ENCODE results near the gene UBL5.

UBL5 gene

DNA sequence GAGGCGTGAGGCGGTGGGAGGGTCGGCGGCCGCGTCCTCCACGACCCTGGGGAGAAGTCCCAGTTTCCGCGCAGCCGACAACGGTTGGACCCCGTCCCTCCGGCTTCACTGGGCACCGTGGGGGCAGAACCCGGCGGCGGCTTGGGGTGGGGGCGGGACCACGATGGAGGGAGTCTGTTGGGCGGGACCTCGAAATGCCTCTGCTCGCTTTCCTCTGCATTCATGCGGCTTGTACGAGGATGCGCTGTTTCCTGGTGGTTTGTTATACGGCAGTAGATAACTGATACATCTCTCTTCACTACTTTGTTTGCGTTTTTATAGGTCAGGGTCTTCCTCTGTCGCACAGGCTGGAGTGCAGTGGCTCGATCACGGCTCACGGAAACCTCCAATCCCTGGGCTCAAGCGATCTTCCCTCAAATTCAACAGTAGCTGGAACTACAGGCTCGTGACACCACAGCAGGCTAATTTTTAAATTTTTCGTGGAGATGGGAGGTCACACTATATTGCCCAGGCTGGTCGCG lies 34.6 kb upstream of the UBL5 start:
- Histone ChIP-seq H3K23ac (ENCODE audit: low read length) (no peak overlapping the region), H3K4ac (ENCODE audit: low read depth, low read length) (peak overlapping the region; percentile 4), H4K8ac (ENCODE audit: low read depth, low read length) (peak overlapping the region; percentile 50), H3K4me3 (ENCODE audit: low read depth, low read length) (peak overlapping the region; percentile 70), H2BK5ac (ENCODE audit: low read depth, low read length, poor library complexity) (peak overlapping the region; percentile 19), H3K9me3 (ENCODE audit: insufficient read depth, low read depth, low read length) (no peaks in the 10 kb centered on the region), H2AK5ac (ENCODE audit: low read length) (peak overlapping the region; percentile 1), H2BK12ac (ENCODE audit: low read length) (no peak overlapping the region), H3K9ac (ENCODE audit: low read length) (peak overlapping the region; percentile 2), H2AFZ (ENCODE audit: insufficient read depth, low read length, poor library complexity) (peak overlapping the region; percentile 74), H3K4me2 (ENCODE audit: low read length) (peak overlapping the region; percentile 59), H3K27me3 (ENCODE audit: insufficient read depth, low read length) (no peaks in the 10 kb centered on the region), H4K91ac (ENCODE audit: low read depth, low read length) (peak overlapping the region; percentile 67), H3K36me3 (ENCODE audit: control insufficient read depth in 1 of 2, insufficient read depth in 2 of 2, low read length in 2 of 2) (no peaks in the 10 kb centered on the region), H3K79me2 (ENCODE audit: control insufficient read depth, insufficient read depth, low read length, poor library complexity) (peaks cover 2% of the 10 kb centered on the region), H2BK120ac (ENCODE audit: insufficient read depth, low read length, poor library complexity) (peak overlapping the region; percentile 27), H3K27ac (ENCODE audit: low read depth, low read length) (peak overlapping the region; percentile 6), H3K18ac (ENCODE audit: low read length) (no peak overlapping the region), H3K79me1 (ENCODE audit: low read length) (peaks cover 6% of the 10 kb centered on the region), H3K14ac (ENCODE audit: low read length) (peak overlapping the region; percentile 20), H4K12ac (ENCODE audit: low read depth, low read length) (peak overlapping the region; percentile 6), H3K4me1 (ENCODE audit: control insufficient read depth in 1 of 2, insufficient read depth in 2 of 2, low read length in 2 of 2) (peaks cover 3 to 4% of the 10 kb centered on the region in 2 experiments)
- no CpG with 5 or more reads among the region's 36 CpGs for WGBS (ENCODE audit: extremely low coverage, insufficient coverage, insufficient read length)
- DNase-seq: peak; percentile 43 to 64

DNA sequence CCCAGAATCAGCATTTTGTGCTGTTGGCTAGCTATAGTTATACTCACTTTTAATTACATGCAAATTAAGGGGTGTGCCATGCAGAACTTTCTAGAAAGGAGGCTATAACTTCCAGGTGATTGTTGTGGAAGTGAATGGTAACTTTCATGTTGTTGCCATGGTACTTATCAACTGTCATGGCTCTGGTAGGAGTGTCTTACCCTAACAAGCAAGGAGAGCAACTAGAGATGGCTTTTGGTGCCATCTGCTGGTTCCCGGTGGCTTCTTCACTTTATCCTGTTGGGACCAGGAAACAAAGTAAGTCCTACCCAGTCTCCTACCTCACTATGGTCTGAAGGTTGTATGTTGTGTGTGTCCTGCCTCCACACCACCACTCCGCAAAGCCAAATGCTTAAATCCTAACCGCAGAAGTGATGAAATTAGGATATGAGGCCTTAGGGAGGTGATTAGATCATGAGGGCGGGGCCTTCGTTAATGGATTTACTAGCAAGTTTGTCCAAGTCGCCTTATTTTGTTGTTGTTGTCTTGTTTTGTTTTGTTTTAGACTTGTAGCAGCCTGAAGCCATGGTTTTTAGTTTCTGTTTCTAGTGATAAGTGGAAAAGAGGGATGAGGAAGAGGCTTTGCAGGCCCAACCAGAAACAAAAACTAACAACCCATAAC lies 31.5 kb upstream of the UBL5 start:
- H2BK12ac ChIP-seq (ENCODE audit: low read length): no peak overlapping the region
- H3K79me1 ChIP-seq (ENCODE audit: low read length): peaks cover 6% of the 10 kb centered on the region
- peaks cover 2% of the 10 kb centered on the region for H3K79me2 ChIP-seq (ENCODE audit: control insufficient read depth, insufficient read depth, low read length, poor library complexity)
- no peak overlapping the region for H3K4me3 ChIP-seq (ENCODE audit: low read depth, low read length)
- H3K18ac ChIP-seq (ENCODE audit: low read length): no peak overlapping the region
- no peak overlapping the region for H2BK5ac ChIP-seq (ENCODE audit: low read depth, low read length, poor library complexity)
- peaks cover 3 to 9% of the 10 kb centered on the region in 2 experiments for H3K4me1 ChIP-seq (ENCODE audit: control insufficient read depth in 1 of 2, insufficient read depth in 2 of 2, low read length in 2 of 2)
- H3K27ac ChIP-seq (ENCODE audit: low read depth, low read length): no peak overlapping the region
- no peak overlapping the region for H2AK5ac ChIP-seq (ENCODE audit: low read length)
- H3K9me3 ChIP-seq (ENCODE audit: insufficient read depth, low read depth, low read length): no peaks in the 10 kb centered on the region
- DNase-seq: peak; percentile 84 to 94
- no peaks in the 10 kb centered on the region for H3K27me3 ChIP-seq (ENCODE audit: insufficient read depth, low read length)
- H2BK120ac ChIP-seq (ENCODE audit: insufficient read depth, low read length, poor library complexity): no peak overlapping the region
- no peak overlapping the region for H3K4me2 ChIP-seq (ENCODE audit: low read length)
- WGBS (ENCODE audit: extremely low coverage, insufficient coverage, insufficient read length): no CpG with 5 or more reads among the region's 6 CpGs
- H4K8ac ChIP-seq (ENCODE audit: low read depth, low read length): no peak overlapping the region
- no peak overlapping the region for H3K4ac ChIP-seq (ENCODE audit: low read depth, low read length)
- no peak overlapping the region for H3K23ac ChIP-seq (ENCODE audit: low read length)
- H2AFZ ChIP-seq (ENCODE audit: insufficient read depth, low read length, poor library complexity): no peak overlapping the region
- H4K12ac ChIP-seq (ENCODE audit: low read depth, low read length): no peak overlapping the region
- H3K9ac ChIP-seq (ENCODE audit: low read length): no peak overlapping the region
- no peak overlapping the region for H4K91ac ChIP-seq (ENCODE audit: low read depth, low read length)
- no peak overlapping the region for H3K14ac ChIP-seq (ENCODE audit: low read length)
- no peaks in the 10 kb centered on the region for H3K36me3 ChIP-seq (ENCODE audit: control insufficient read depth in 1 of 2, insufficient read depth in 2 of 2, low read length in 2 of 2)

DNA sequence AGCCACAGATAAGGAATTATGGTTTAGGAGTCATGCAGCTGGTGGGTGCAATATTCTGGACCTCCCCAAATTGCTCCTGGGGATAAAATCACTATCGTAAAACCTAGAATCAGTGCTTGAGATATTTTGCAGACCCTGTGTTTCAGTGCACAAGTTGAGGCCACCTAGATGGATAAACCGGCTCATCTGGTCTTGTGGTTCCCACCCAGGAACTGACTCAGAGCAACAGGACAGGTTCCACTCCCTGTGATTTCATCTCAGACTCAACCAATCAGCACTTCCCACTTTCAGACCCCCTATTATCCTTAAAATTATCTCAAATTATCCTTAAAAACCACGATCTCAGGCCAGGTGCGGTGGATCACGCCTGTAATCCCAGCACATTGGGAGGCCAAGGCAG lies 29.8 kb upstream of the UBL5 start:
- Histone ChIP-seq H3K4me1 (ENCODE audit: control insufficient read depth in 1 of 2, insufficient read depth in 2 of 2, low read length in 2 of 2) (peaks cover 3 to 9% of the 10 kb centered on the region in 2 experiments), H3K9me3 (ENCODE audit: insufficient read depth, low read depth, low read length) (no peaks in the 10 kb centered on the region), H3K14ac (ENCODE audit: low read length) (no peak overlapping the region), H4K12ac (ENCODE audit: low read depth, low read length) (no peak overlapping the region), H4K91ac (ENCODE audit: low read depth, low read length) (no peak overlapping the region), H2BK120ac (ENCODE audit: insufficient read depth, low read length, poor library complexity) (no peak overlapping the region), H4K8ac (ENCODE audit: low read depth, low read length) (no peak overlapping the region), H3K9ac (ENCODE audit: low read length) (no peak overlapping the region), H3K18ac (ENCODE audit: low read length) (no peak overlapping the region), H2BK12ac (ENCODE audit: low read length) (no peak overlapping the region), H3K79me1 (ENCODE audit: low read length) (peaks cover 1% of the 10 kb centered on the region), H2BK5ac (ENCODE audit: low read depth, low read length, poor library complexity) (no peak overlapping the region), H2AFZ (ENCODE audit: insufficient read depth, low read length, poor library complexity) (no peak overlapping the region), H2AK5ac (ENCODE audit: low read length) (no peak overlapping the region), H3K27ac (ENCODE audit: low read depth, low read length) (no peak overlapping the region), H3K23ac (ENCODE audit: low read length) (no peak overlapping the region), H3K79me2 (ENCODE audit: control insufficient read depth, insufficient read depth, low read length, poor library complexity) (peaks cover 1% of the 10 kb centered on the region), H3K4ac (ENCODE audit: low read depth, low read length) (no peak overlapping the region), H3K4me2 (ENCODE audit: low read length) (no peak overlapping the region), H3K4me3 (ENCODE audit: low read depth, low read length) (no peak overlapping the region), H3K27me3 (ENCODE audit: insufficient read depth, low read length) (no peaks in the 10 kb centered on the region), H3K36me3 (ENCODE audit: control insufficient read depth in 1 of 2, insufficient read depth in 2 of 2, low read length in 2 of 2) (peaks cover 0 to under 1% of the 10 kb centered on the region in 2 experiments)
- WGBS (ENCODE audit: extremely low coverage, insufficient coverage, insufficient read length): 100% methylated on average over 1 of the region's 5 CpGs
- DNase-seq: no peak

DNA sequence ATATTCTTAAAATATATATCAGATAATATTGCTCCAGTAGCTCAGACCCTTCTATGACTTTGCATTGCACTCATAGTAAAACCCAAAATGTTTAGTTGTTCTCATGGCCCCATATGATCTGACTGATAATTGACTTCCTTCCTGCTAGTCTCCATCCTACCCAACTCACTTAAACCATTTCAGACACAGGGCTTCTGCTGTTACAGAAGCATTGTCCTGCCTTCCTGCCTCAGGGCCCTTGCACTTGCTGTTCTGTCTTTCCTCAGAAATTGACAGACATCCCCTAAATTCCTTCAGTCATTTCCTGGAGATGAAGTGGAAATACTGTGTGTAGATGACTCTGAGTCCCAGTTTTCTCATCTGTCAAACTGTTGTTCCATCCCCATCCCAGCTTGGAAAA lies 28.6 kb upstream of the UBL5 start:
- no peaks in the 10 kb centered on the region for H3K27me3 ChIP-seq (ENCODE audit: insufficient read depth, low read length)
- no peak overlapping the region for H4K8ac ChIP-seq (ENCODE audit: low read depth, low read length)
- no peak overlapping the region for H2AFZ ChIP-seq (ENCODE audit: insufficient read depth, low read length, poor library complexity)
- H3K4me2 ChIP-seq (ENCODE audit: low read length): no peak overlapping the region
- no peak overlapping the region for H4K12ac ChIP-seq (ENCODE audit: low read depth, low read length)
- no peak overlapping the region for H3K18ac ChIP-seq (ENCODE audit: low read length)
- H3K27ac ChIP-seq (ENCODE audit: low read depth, low read length): no peak overlapping the region
- H3K79me2 ChIP-seq (ENCODE audit: control insufficient read depth, insufficient read depth, low read length, poor library complexity): no peaks in the 10 kb centered on the region
- no peaks in the 10 kb centered on the region for H3K79me1 ChIP-seq (ENCODE audit: low read length)
- no peak overlapping the region for H2BK120ac ChIP-seq (ENCODE audit: insufficient read depth, low read length, poor library complexity)
- no peak overlapping the region for H2BK5ac ChIP-seq (ENCODE audit: low read depth, low read length, poor library complexity)
- no peak overlapping the region for H4K91ac ChIP-seq (ENCODE audit: low read depth, low read length)
- H3K4me1 ChIP-seq (ENCODE audit: control insufficient read depth in 1 of 2, insufficient read depth in 2 of 2, low read length in 2 of 2): peaks cover 3 to 6% of the 10 kb centered on the region in 2 experiments
- H3K23ac ChIP-seq (ENCODE audit: low read length): no peak overlapping the region
- H2AK5ac ChIP-seq (ENCODE audit: low read length): no peak overlapping the region
- H3K36me3 ChIP-seq (ENCODE audit: control insufficient read depth in 1 of 2, insufficient read depth in 2 of 2, low read length in 2 of 2): peaks cover 4 to 7% of the 10 kb centered on the region in 2 experiments
- no peak overlapping the region for H3K9ac ChIP-seq (ENCODE audit: low read length)
- no peak overlapping the region for H3K14ac ChIP-seq (ENCODE audit: low read length)
- no peak overlapping the region for H3K4ac ChIP-seq (ENCODE audit: low read depth, low read length)
- no peak overlapping the region for H2BK12ac ChIP-seq (ENCODE audit: low read length)
- H3K9me3 ChIP-seq (ENCODE audit: insufficient read depth, low read depth, low read length): no peaks in the 10 kb centered on the region
- H3K4me3 ChIP-seq (ENCODE audit: low read depth, low read length): no peak overlapping the region
- DNase-seq: no peak
